ENCODE measurements around the gene HBQ1.
A peak's percentile ranks its signal among the peaks of the same experiment; 100 is the strongest.

The HBQ1 gene

DNA sequence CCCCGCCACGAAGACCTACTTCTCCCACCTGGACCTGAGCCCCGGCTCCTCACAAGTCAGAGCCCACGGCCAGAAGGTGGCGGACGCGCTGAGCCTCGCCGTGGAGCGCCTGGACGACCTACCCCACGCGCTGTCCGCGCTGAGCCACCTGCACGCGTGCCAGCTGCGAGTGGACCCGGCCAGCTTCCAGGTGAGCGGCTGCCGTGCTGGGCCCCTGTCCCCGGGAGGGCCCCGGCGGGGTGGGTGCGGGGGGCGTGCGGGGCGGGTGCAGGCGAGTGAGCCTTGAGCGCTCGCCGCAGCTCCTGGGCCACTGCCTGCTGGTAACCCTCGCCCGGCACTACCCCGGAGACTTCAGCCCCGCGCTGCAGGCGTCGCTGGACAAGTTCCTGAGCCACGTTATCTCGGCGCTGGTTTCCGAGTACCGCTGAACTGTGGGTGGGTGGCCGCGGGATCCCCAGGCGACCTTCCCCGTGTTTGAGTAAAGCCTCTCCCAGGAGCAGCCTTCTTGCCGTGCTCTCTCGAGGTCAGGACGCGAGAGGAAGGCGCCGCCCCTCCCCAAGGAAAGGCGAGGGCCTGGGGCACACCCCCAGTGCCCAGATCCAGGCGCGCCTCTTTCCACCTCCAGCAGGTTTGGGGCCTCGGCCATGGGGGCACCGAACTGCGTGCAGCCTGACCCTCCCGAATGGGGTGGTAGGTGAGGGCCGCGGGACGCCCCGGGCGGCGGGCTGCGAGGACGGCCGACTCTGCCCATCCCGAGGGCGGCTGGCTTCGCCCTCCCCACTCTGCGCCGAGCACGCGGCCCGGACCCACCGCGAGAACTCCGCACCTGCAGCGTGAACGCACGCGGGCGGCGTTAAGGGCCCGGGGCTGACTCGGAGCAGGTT lies 664 bp downstream of the HBQ1 start (continued):
- TF ChIP-seq ZEB2 (tag by site-specific recombination; IDR thresholded peaks at IDR 0.05) (peak; percentile 86; the same call in 1 of the 2 replicates), ZNF37A (tag by site-specific recombination; IDR thresholded peaks at IDR 0.05) (no peak), ZNF211 (tag by site-specific recombination; IDR thresholded peaks at IDR 0.05; ENCODE audit: low read depth) (no peak), ZNF830 (tag by site-specific recombination; IDR thresholded peaks at IDR 0.05; ENCODE audit: low read depth) (no peak), ZNF311 (tag by site-specific recombination; IDR thresholded peaks at IDR 0.05; ENCODE audit: borderline replicate concordance) (no peak), ZNF701 (tag by site-specific recombination; IDR thresholded peaks at IDR 0.05) (no peak), GFI1B (tag by site-specific recombination; IDR thresholded peaks at IDR 0.05) (no peak), ZNF473 (tag by site-specific recombination; IDR thresholded peaks at IDR 0.05) (no peak), ZBTB48 (tag by site-specific recombination; IDR thresholded peaks at IDR 0.05) (no peak; the same call in 1 of the 2 replicates), ZNF391 (tag by site-specific recombination; IDR thresholded peaks at IDR 0.05; ENCODE audit: borderline replicate concordance, low read depth) (no peak), ZNF623 (tag by site-specific recombination; IDR thresholded peaks at IDR 0.05) (no peak), TRIM28 (IDR thresholded peaks at IDR 0.05; ENCODE audit: borderline replicate concordance, low read length) (no peak), ZNF785 (tag by site-specific recombination; IDR thresholded peaks at IDR 0.05) (no peak), ZNF248 (tag by site-specific recombination; IDR thresholded peaks at IDR 0.05) (no peak), ZNF791 (tag by site-specific recombination; IDR thresholded peaks at IDR 0.05) (no peak), SP2 (tag by site-specific recombination; IDR thresholded peaks at IDR 0.05) (peak; percentile 44), ZIC2 (tag by site-specific recombination; IDR thresholded peaks at IDR 0.05) (0 out of 2 replicates have a peak, but pooled peaks have one; percentile 29), ZNF624 (tag by site-specific recombination; IDR thresholded peaks at IDR 0.05) (no peak), PRDM1 (tag by site-specific recombination; IDR thresholded peaks at IDR 0.05) (no peak), YY1 (tag by site-specific recombination; IDR thresholded peaks at IDR 0.05) (no peak), ZNF174 (tag by site-specific recombination; IDR thresholded peaks at IDR 0.05) (no peak), ZNF138 (tag by site-specific recombination; IDR thresholded peaks at IDR 0.05; ENCODE audit: borderline replicate concordance) (no peak), ZNF19 (tag by site-specific recombination; IDR thresholded peaks at IDR 0.05; ENCODE audit: low read depth) (no peak), ZSCAN16 (tag by site-specific recombination; IDR thresholded peaks at IDR 0.05) (no peak), ZNF341 (tag by site-specific recombination; IDR thresholded peaks at IDR 0.05; ENCODE audit: low read depth) (peak; percentile 55), ZNF366 (tag by site-specific recombination; conservative IDR thresholded peaks at IDR 0.05) (no peak), OVOL3 (tag by site-specific recombination; IDR thresholded peaks at IDR 0.05) (no peak)
- TF ChIP-seq, protein P1, sequence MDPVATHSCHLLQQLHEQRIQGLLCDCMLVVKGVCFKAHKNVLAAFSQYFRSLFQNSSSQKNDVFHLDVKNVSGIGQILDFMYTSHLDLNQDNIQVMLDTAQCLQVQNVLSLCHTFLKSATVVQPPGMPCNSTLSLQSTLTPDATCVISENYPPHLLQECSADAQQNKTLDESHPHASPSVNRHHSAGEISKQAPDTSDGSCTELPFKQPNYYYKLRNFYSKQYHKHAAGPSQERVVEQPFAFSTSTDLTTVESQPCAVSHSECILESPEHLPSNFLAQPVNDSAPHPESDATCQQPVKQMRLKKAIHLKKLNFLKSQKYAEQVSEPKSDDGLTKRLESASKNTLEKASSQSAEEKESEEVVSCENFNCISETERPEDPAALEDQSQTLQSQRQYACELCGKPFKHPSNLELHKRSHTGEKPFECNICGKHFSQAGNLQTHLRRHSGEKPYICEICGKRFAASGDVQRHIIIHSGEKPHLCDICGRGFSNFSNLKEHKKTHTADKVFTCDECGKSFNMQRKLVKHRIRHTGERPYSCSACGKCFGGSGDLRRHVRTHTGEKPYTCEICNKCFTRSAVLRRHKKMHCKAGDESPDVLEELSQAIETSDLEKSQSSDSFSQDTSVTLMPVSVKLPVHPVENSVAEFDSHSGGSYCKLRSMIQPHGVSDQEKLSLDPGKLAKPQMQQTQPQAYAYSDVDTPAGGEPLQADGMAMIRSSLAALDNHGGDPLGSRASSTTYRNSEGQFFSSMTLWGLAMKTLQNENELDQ (tag by site-specific recombination; IDR thresholded peaks at IDR 0.05; ENCODE audit: low read depth): no peak
- TF ChIP-seq, protein P2, sequence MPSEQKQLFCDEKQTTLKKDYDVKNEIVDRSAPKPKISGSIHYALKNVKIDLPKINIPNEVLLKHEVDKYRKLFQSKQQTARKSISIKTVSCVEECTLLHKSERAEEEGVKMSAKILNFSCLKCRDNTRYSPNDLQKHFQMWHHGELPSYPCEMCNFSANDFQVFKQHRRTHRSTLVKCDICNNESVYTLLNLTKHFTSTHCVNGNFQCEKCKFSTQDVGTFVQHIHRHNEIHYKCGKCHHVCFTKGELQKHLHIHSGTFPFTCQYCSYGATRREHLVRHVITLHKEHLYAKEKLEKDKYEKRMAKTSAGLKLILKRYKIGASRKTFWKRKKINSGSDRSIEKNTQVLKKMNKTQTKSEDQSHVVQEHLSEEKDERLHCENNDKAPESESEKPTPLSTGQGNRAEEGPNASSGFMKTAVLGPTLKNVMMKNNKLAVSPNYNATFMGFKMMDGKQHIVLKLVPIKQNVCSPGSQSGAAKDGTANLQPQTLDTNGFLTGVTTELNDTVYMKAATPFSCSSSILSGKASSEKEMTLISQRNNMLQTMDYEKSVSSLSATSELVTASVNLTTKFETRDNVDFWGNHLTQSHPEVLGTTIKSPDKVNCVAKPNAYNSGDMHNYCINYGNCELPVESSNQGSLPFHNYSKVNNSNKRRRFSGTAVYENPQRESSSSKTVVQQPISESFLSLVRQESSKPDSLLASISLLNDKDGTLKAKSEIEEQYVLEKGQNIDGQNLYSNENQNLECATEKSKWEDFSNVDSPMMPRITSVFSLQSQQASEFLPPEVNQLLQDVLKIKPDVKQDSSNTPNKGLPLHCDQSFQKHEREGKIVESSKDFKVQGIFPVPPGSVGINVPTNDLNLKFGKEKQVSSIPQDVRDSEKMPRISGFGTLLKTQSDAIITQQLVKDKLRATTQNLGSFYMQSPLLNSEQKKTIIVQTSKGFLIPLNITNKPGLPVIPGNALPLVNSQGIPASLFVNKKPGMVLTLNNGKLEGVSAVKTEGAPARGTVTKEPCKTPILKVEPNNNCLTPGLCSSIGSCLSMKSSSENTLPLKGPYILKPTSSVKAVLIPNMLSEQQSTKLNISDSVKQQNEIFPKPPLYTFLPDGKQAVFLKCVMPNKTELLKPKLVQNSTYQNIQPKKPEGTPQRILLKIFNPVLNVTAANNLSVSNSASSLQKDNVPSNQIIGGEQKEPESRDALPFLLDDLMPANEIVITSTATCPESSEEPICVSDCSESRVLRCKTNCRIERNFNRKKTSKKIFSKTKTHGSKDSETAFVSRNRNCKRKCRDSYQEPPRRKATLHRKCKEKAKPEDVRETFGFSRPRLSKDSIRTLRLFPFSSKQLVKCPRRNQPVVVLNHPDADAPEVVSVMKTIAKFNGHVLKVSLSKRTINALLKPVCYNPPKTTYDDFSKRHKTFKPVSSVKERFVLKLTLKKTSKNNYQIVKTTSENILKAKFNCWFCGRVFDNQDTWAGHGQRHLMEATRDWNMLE (tag by site-specific recombination; conservative IDR thresholded peaks at IDR 0.05; ENCODE audit: low read depth): no peak
- TF ChIP-seq, protein P3, sequence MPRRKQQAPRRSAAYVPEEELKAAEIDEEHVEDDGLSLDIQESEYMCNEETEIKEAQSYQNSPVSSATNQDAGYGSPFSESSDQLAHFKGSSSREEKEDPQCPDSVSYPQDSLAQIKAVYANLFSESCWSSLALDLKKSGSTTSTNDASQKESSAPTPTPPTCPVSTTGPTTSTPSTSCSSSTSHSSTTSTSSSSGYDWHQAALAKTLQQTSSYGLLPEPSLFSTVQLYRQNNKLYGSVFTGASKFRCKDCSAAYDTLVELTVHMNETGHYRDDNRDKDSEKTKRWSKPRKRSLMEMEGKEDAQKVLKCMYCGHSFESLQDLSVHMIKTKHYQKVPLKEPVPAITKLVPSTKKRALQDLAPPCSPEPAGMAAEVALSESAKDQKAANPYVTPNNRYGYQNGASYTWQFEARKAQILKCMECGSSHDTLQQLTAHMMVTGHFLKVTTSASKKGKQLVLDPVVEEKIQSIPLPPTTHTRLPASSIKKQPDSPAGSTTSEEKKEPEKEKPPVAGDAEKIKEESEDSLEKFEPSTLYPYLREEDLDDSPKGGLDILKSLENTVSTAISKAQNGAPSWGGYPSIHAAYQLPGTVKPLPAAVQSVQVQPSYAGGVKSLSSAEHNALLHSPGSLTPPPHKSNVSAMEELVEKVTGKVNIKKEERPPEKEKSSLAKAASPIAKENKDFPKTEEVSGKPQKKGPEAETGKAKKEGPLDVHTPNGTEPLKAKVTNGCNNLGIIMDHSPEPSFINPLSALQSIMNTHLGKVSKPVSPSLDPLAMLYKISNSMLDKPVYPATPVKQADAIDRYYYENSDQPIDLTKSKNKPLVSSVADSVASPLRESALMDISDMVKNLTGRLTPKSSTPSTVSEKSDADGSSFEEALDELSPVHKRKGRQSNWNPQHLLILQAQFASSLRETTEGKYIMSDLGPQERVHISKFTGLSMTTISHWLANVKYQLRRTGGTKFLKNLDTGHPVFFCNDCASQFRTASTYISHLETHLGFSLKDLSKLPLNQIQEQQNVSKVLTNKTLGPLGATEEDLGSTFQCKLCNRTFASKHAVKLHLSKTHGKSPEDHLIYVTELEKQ (tag by site-specific recombination; IDR thresholded peaks at IDR 0.05; ENCODE audit: borderline replicate concordance): no peak
